GM12878 (cell line): ENCODE results near the gene LRRC8D. TPM values are rescaled to one million over a fixed set of nuclear protein-coding genes. Genes with fewer than 3 reads are reported as not detected.

Source experiments
- ATAC-seq: fragments of 200-7000 bp; cut with Tn5 transposase; 3 replicates; pipeline ENCODE4 v1.9.1; 2020; ENCODE audit warnings: mild to moderate bottlenecking, moderate library complexity
- BruUV-seq: library from RNA; stranded (reverse); fragments of 400-500 nt; replicated peaks from 2 replicates; lab custom pipeline; 2021; lab: Mats Ljungman, UMichigan
- CTCF ChIA-PET: fragments of 300-600 bp; sonication (Branson Sonifier 250); formaldehyde crosslinking; extraction: SDS; loops from one replicate; lab custom pipeline; 2021; ENCODE audit warnings: inconsistent platforms; lab: Yijun Ruan, JAX
- POLR2A ChIA-PET: fragments of 350-600 bp; formaldehyde crosslinking; extraction: SDS; loops from one replicate; lab custom pipeline; 2021; ENCODE audit warnings: inconsistent platforms; lab: Charles Lee
- RAD21 ChIA-PET: fragments of 300-600 bp; sonication (Branson Sonifier 250); formaldehyde crosslinking; loops from one replicate; lab custom pipeline; 2023; ENCODE audit warnings: antibody characterized with exemption; ENCODE audit not compliant: unreplicated experiment; lab: Charles Lee
- SMC1A ChIA-PET: fragments of 300-600 bp; sonication (Branson Sonifier 250); formaldehyde crosslinking; loops from one replicate; lab custom pipeline; 2023; ENCODE audit not compliant: unreplicated experiment, uncharacterized antibody; lab: Charles Lee
- DNase-seq: peaks from one replicate; pipeline ENCODE4 v3.0.0-alpha.2; 2011; ENCODE audit warnings: low read depth, low spot score
- FAIRE-seq: peaks from 3 replicates; lab custom pipeline; 2011; peaks lifted over from hg19 to GRCh38; lab: Jason Lieb, UNC
- H2AFZ ChIP-seq: 2 replicates; pipeline ENCODE4 v1.6.0; 2011; ENCODE audit warnings: low read depth, low read length, control low read depth; ENCODE audit not compliant: control insufficient read depth
- H3K27ac ChIP-seq: 2 replicates; pipeline ENCODE4 v1.5.1; 2011; ENCODE audit warnings: control low read depth; ENCODE audit not compliant: control insufficient read depth, insufficient read depth
- H3K27me3 ChIP-seq, 2 experiments: replicated peaks in 1 of 2; 2 replicates each; pipeline versions ENCODE4 v1.6.0 to v1.6.1; 2011; ENCODE audit warnings: low read length in 1 of 2; ENCODE audit not compliant: control insufficient read depth in 2 of 2, insufficient read depth in 2 of 2
- H3K36me3 ChIP-seq, 2 experiments: 2 replicates each; pipeline ENCODE4 v1.5.1; 2011; ENCODE audit warnings: low read length in 1 of 2; ENCODE audit not compliant: control insufficient read depth in 2 of 2, insufficient read depth in 2 of 2
- H3K4me1 ChIP-seq: 2 replicates; pipeline ENCODE4 v1.6.1; 2011; ENCODE audit warnings: mild to moderate bottlenecking, low read length, moderate library complexity, mixed read lengths; ENCODE audit not compliant: control insufficient read depth, insufficient read depth
- H3K4me2 ChIP-seq: 2 replicates; pipeline ENCODE4 v1.6.0; 2011; ENCODE audit warnings: control low read depth; ENCODE audit not compliant: control insufficient read depth, insufficient read depth
- H3K4me3 ChIP-seq: fragments of 200-600 bp; sonication (generic); 2 replicates; pipeline ENCODE4 v1.5.1; 2016
- H3K79me2 ChIP-seq: 2 replicates; pipeline ENCODE4 v1.6.0; 2011; ENCODE audit warnings: low read length; ENCODE audit not compliant: control insufficient read depth, insufficient read depth
- H3K9ac ChIP-seq: 2 replicates; pipeline ENCODE4 v1.8.0; 2011; ENCODE audit warnings: low read length, control low read depth, mixed read lengths; ENCODE audit not compliant: control insufficient read depth, insufficient read depth
- H3K9me3 ChIP-seq: replicated peaks from 3 replicates; pipeline ENCODE4 v1.5.1; 2011; ENCODE audit warnings: mild to moderate bottlenecking, low read length; ENCODE audit not compliant: control insufficient read depth, insufficient read depth
- H4K20me1 ChIP-seq: 2 replicates; pipeline ENCODE4 v1.6.0; 2011; ENCODE audit not compliant: control insufficient read depth, insufficient read depth
- CHD4 ChIP-seq: fragments of 200-600 bp; sonication (generic); IDR thresholded peaks from 2 replicates; pipeline ENCODE4 v1.6.1; 2016; ENCODE audit warnings: mild to moderate bottlenecking
- FOS ChIP-seq: IDR thresholded peaks from 3 replicates; pipeline ENCODE4 v1.6.1; 2011; ENCODE audit warnings: borderline replicate concordance; ENCODE audit not compliant: insufficient read length; ENCODE audit errors: extremely low read depth
- IKZF1 ChIP-seq: fragments of 450-650 bp; conservative IDR thresholded peaks from 2 replicates; pipeline ENCODE4 v1.6.1; 2017; ENCODE audit warnings: antibody characterized with exemption, mild to moderate bottlenecking
- MEF2B ChIP-seq: fragments of 450-650 bp; IDR thresholded peaks from 2 replicates; pipeline ENCODE4 v1.6.1; 2018; ENCODE audit warnings: mild to moderate bottlenecking, moderate library complexity; ENCODE audit not compliant: partially characterized antibody, poor library complexity, severe bottlenecking
- NR2F1 ChIP-seq: fragments of 450-650 bp; conservative IDR thresholded peaks from 2 replicates; pipeline ENCODE4 v1.6.1; 2017; ENCODE audit warnings: mild to moderate bottlenecking
- RELA ChIP-seq: fragments of 450-650 bp; IDR thresholded peaks from 2 replicates; pipeline ENCODE4 v1.8.0; 2014; ENCODE audit warnings: borderline replicate concordance; ENCODE audit not compliant: partially characterized antibody
- SMC3 ChIP-seq: IDR thresholded peaks from 2 replicates; pipeline ENCODE4 v1.6.1; 2011; ENCODE audit warnings: low read length, improper control_type of control experiment, borderline replicate concordance
- STAT3 ChIP-seq: IDR thresholded peaks from 2 replicates; pipeline ENCODE4 v1.6.1; 2011; ENCODE audit warnings: low read depth, low read length, improper control_type of control experiment
- TBL1XR1 ChIP-seq: IDR thresholded peaks from 2 replicates; pipeline ENCODE4 v1.6.1; 2012; ENCODE audit warnings: low read depth, low read length, improper control_type of control experiment
- WGBS: methylation state at CpG from one replicate; pipeline ENCODE4 v1.1.6; 2016; ENCODE audit warnings: low lambda C conversion rate; ENCODE audit not compliant: insufficient replicate concordance, insufficient coverage; ENCODE audit errors: missing lambda C conversion rate; 5-methylcytosine and 5-hydroxymethylcytosine counted together
- in situ Hi-C: fragments of 300-500 bp; cut with MboI; formaldehyde crosslinking; loops from 9 replicates; pipeline ENCODE4 v1.14.3; 2018; ENCODE audit warnings: mixed read lengths
- intact Hi-C: fragments of 100-400 bp; cut with micrococcal nuclease; formaldehyde crosslinking; loops from one replicate; pipeline ENCODE4 v1.14.2; 2022; ENCODE audit not compliant: unreplicated experiment
- polyA plus RNA-seq, 11 experiments: library from polyadenylated mRNA; depleted of rRNA in 4 of 11; unstranded in 6 of 11; stranded (reverse) in 5 of 11; fragments of >200 nt; fragmentation: Nextera tagmentation in 4 of 11; fragmentation: Illumina TruSeq in 1 of 11; extraction: Ambion mirVana in 4 of 11; extraction: Trizol in 1 of 11; gene quantifications; 1 replicate in 1 of 11; 2 replicates in 10 of 11; pipeline versions ENCODE4 v1.2.1 to v1.2.3, GENCODE V29; 2011 to 2016; ENCODE audit warnings: inconsistent platforms in 2 of 11, missing spikeins in 2 of 11, low read depth in 1 of 11
- total RNA-seq, 4 experiments: library from RNA; depleted of rRNA in 3 of 4; stranded (reverse); fragments of >200 nt in 3 of 4; fragmentation: Illumina TruSeq in 1 of 4; extraction: Trizol in 1 of 4; gene quantifications; 2 replicates each; pipeline versions ENCODE4 v1.2.1 to v1.2.3, GENCODE V29; 2013 to 2021
- TF ChIP-seq, protein P1 (sequence below): fragments of 450-650 bp; formaldehyde crosslinking; IDR thresholded peaks from 2 replicates; pipeline ENCODE4 v1.4.0; 2020; ENCODE audit warnings: mild to moderate bottlenecking, moderate library complexity
- TF ChIP-seq, protein P2 (sequence below): fragments of 450-650 bp; formaldehyde crosslinking; IDR thresholded peaks from 2 replicates; pipeline ENCODE4 v1.5.0; 2022; ENCODE audit warnings: mild to moderate bottlenecking, missing genetic modification characterization
- TF ChIP-seq, protein P3 (sequence below), 3 experiments: IDR thresholded peaks in 2 of 3; conservative IDR thresholded peaks in 1 of 3; 2 replicates each; pipeline ENCODE4 v1.5.1; 2011; ENCODE audit warnings: low read depth in 3 of 3, low read length in 3 of 3, mild to moderate bottlenecking in 3 of 3, control low read depth in 2 of 3, moderate library complexity in 2 of 3, inconsistent platforms in 1 of 3, mixed read lengths in 1 of 3; ENCODE audit not compliant: control insufficient read depth in 2 of 3, insufficient read depth in 1 of 3; ENCODE audit errors: extremely low read depth in 1 of 3

LRRC8D gene
- total and polyA plus RNA-seq, 10 of the 15 experiments (the other 5 are each of a cell fraction or from before 2014, with no cell fraction given) = 5.6 to 44.1 (median 26.8) TPM

DNA sequence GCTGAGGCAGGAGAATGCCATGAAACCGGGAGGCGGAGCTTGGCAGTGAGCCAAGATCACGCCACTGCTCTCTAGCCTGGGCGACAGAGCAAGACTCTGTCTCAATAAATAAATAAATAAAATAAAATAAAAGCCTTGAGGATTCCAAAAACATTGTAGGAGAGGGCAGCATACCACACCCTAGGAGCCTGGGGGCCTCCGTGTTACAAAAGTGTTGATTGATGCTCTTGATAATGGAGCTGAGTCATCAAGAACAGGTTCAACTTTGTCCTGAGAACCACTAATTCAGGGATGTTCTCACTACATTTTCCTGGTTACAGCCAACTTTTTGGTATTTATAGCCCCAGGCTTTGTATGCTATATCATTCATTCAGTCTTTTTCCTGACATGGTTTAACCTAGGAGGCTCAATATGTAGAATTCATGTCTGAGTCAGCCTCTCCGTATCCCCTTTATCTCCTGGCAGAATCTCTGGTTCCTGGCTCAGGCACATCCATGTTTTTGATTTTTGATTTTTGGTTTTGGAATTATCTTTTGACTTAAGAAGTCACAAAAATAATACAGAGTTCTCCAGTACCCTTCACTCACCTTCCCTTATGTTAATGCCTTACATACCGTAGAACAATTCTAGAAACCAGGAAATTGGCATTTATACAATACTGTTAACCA lies 69.4 kb downstream of the LRRC8D start:
- Histone ChIP-seq H3K4me1 (no peaks in the 10 kb centered on the region), H3K27ac (no peak overlapping the region), H3K79me2 (no peaks in the 10 kb centered on the region), H3K36me3 (no peaks in the 10 kb centered on the region; a peak in 1 of 4 replicates), H3K9ac (no peak overlapping the region), H3K4me3 (no peak overlapping the region), H3K27me3 (no peaks in the 10 kb centered on the region), H2AFZ (no peak overlapping the region), H3K9me3 (no peaks in the 10 kb centered on the region), H3K4me2 (no peak overlapping the region), H4K20me1 (no peaks in the 10 kb centered on the region; the same call in 1 of the 2 replicates)
- no peak for ATAC-seq
- ChIA-PET POLR2A (interaction anchor here (0.6 kb wide), 1 partner anchor 473 kb away, joined by 3 read pairs; no protein-coding TSS in a partner anchor), RAD21 (no interaction called here), CTCF (interaction anchor here (0.5 kb wide), 1 partner anchor 13 kb away, joined by 3 read pairs; no protein-coding TSS in a partner anchor), SMC1A (no interaction called here)
- BruUV-seq = no TSS peak
- no peak for DNase-seq
- WGBS = 97% methylated on average over 7 of the region's 7 CpGs
- in situ Hi-C loops = no loop called here
- no peak for FAIRE-seq
- intact Hi-C loops = no loop called here
- TF ChIP-seq, protein P1, sequence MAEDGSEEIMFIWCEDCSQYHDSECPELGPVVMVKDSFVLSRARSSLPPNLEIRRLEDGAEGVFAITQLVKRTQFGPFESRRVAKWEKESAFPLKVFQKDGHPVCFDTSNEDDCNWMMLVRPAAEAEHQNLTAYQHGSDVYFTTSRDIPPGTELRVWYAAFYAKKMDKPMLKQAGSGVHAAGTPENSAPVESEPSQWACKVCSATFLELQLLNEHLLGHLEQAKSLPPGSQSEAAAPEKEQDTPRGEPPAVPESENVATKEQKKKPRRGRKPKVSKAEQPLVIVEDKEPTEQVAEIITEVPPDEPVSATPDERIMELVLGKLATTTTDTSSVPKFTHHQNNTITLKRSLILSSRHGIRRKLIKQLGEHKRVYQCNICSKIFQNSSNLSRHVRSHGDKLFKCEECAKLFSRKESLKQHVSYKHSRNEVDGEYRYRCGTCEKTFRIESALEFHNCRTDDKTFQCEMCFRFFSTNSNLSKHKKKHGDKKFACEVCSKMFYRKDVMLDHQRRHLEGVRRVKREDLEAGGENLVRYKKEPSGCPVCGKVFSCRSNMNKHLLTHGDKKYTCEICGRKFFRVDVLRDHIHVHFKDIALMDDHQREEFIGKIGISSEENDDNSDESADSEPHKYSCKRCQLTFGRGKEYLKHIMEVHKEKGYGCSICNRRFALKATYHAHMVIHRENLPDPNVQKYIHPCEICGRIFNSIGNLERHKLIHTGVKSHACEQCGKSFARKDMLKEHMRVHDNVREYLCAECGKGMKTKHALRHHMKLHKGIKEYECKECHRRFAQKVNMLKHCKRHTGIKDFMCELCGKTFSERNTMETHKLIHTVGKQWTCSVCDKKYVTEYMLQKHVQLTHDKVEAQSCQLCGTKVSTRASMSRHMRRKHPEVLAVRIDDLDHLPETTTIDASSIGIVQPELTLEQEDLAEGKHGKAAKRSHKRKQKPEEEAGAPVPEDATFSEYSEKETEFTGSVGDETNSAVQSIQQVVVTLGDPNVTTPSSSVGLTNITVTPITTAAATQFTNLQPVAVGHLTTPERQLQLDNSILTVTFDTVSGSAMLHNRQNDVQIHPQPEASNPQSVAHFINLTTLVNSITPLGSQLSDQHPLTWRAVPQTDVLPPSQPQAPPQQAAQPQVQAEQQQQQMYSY (CRISPR knock-in tag) = no peak
- no peak for TF ChIP-seq SMC3
- TF ChIP-seq FOS = no peak
- no peak for TF ChIP-seq MEF2B
- no peak for TF ChIP-seq NR2F1
- no peak for TF ChIP-seq TBL1XR1
- no peak for TF ChIP-seq IKZF1
- TF ChIP-seq STAT3 = no peak
- TF ChIP-seq, protein P2, sequence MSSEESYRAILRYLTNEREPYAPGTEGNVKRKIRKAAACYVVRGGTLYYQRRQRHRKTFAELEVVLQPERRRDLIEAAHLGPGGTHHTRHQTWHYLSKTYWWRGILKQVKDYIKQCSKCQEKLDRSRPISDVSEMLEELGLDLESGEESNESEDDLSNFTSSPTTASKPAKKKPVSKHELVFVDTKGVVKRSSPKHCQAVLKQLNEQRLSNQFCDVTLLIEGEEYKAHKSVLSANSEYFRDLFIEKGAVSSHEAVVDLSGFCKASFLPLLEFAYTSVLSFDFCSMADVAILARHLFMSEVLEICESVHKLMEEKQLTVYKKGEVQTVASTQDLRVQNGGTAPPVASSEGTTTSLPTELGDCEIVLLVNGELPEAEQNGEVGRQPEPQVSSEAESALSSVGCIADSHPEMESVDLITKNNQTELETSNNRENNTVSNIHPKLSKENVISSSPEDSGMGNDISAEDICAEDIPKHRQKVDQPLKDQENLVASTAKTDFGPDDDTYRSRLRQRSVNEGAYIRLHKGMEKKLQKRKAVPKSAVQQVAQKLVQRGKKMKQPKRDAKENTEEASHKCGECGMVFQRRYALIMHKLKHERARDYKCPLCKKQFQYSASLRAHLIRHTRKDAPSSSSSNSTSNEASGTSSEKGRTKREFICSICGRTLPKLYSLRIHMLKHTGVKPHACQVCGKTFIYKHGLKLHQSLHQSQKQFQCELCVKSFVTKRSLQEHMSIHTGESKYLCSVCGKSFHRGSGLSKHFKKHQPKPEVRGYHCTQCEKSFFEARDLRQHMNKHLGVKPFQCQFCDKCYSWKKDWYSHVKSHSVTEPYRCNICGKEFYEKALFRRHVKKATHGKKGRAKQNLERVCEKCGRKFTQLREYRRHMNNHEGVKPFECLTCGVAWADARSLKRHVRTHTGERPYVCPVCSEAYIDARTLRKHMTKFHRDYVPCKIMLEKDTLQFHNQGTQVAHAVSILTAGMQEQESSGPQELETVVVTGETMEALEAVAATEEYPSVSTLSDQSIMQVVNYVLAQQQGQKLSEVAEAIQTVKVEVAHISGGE (CRISPR knock-in tag) = no peak
- TF ChIP-seq RELA = no peak
- no peak for TF ChIP-seq CHD4
- TF ChIP-seq, protein P3, sequence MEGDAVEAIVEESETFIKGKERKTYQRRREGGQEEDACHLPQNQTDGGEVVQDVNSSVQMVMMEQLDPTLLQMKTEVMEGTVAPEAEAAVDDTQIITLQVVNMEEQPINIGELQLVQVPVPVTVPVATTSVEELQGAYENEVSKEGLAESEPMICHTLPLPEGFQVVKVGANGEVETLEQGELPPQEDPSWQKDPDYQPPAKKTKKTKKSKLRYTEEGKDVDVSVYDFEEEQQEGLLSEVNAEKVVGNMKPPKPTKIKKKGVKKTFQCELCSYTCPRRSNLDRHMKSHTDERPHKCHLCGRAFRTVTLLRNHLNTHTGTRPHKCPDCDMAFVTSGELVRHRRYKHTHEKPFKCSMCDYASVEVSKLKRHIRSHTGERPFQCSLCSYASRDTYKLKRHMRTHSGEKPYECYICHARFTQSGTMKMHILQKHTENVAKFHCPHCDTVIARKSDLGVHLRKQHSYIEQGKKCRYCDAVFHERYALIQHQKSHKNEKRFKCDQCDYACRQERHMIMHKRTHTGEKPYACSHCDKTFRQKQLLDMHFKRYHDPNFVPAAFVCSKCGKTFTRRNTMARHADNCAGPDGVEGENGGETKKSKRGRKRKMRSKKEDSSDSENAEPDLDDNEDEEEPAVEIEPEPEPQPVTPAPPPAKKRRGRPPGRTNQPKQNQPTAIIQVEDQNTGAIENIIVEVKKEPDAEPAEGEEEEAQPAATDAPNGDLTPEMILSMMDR (IDR thresholded peaks at IDR 0.05 in 2 of 3, conservative IDR thresholded peaks at IDR 0.05 in 1 of 3; ENCODE audit: control insufficient read depth in 2 of 3, extremely low read depth in 1 of 3, insufficient read depth in 1 of 3, low read depth in 3 of 3, low read length in 3 of 3) = no peak
